NCI-H2107 (cell line): ENCODE measurements around the gene SYNDIG1.

Experiments
- DNase-seq: peaks from one replicate; lab custom pipeline; 2025; lab: John Stamatoyannopoulos, UW

SYNDIG1 gene

GRCh38 chr20:24658920-24659660, 189.7 kb downstream of the SYNDIG1 start:
- DNase-seq: no peak

- no peak for DNase-seq
Observed at GRCh38 chr20:24659835-24660234, 190.4 kb downstream of the SYNDIG1 start.

GRCh38 chr20:24660651-24661050, 191.2 kb downstream of the SYNDIG1 start:
- DNase-seq: no peak

GRCh38 chr20:24661255-24661654, 191.8 kb downstream of the SYNDIG1 start:
- no peak for DNase-seq

- no peak for DNase-seq
Observed at GRCh38 chr20:24662322-24662721, 192.9 kb downstream of the SYNDIG1 start.

DNA sequence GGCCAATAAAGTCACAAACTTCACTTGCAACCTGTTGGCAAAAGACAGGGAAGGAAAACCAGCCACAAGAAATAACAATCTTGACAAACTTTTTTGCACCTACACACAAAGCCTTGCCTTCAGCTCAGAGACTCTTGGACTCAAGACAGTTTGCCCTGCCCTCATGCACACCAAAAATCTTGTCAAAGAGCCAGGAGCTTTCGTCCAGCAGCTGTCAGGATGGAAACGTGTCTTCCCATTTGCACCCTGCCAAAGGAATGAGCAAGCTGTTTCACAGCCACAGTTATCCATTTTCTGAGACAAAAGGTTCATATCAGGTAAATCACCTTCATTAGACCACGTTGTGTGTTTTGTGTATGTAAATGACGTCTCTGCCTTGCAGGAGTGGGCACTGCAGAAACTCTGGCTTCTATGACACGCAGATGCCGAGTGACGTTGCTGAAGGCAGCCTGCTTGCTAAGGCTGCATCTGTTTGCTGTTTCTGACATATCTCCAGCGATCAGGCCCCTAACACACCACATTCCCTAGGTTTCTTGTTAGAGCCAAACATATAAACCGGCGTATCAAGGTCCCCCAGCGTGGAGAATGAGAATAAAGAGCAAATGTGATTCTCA, 193.4 kb downstream of the SYNDIG1 start:
- no peak for DNase-seq

DNA sequence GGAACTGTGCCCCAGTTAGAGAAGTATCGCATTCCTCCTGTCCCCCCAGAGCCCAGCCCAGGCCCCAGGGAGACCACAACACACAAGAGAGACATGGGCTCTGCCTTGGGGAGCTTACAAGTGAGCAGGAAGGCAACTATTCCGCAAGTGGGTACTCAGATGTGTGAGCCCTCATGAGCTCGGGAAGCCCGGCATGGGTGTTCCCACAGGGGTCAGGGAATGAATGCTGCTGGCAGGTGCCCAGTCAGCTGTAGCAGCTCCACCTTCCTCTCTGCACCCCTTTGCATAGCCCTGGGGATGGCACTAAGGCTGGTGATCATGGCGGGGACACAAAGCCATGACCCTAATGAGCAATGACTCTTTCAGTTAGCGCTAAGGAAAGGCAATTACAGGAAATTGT, 194.1 kb downstream of the SYNDIG1 start:
- DNase-seq: no peak

- DNase-seq: no peak
Observed at GRCh38 chr20:24664266-24664986, 195.0 kb downstream of the SYNDIG1 start.

GRCh38 chr20:24665196-24665595, 195.8 kb downstream of the SYNDIG1 start:
- DNase-seq: no peak

GRCh38 chr20:24665741-24666191, 196.3 kb downstream of the SYNDIG1 start:
- DNase-seq: no peak

- DNase-seq: no peak
Observed at GRCh38 chr20:24667689-24668383, 198.4 kb downstream of the SYNDIG1 start.

DNA sequence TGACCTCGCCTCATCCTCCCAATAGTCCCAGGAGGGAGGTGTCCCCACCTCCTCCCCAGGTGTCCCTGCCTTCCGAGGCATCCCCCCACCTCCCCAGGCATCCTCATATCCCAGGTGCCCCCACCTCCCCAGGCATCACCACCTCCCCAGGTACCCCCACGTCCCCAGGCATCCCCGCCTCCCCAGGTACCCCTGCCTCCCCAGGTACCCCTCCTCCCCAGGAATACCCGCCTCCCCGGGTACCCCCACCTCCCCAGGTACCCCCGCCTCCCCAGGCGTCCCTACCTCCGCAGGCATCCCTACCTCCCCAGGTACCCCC, 198.9 kb downstream of the SYNDIG1 start:
- DNase-seq: no peak

DNA sequence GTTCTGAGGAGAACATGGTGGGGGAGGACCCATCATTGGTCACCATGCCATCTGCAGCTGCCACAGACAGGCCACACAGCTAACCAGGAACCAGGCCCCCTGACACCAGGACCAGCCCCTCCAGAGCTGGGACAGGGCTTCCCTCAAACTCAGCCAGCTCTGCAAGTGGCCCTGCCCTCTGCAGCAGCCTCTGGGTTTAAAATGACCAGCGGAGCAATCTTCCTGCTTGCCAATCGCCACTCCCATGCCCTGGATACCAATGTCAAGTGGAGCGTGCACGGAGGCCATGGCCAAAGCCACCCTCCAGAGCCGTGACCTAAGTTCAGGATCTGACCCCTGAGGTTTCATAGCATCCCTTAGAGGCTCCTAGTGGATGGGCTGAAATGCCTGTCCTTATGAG, 199.4 kb downstream of the SYNDIG1 start:
- DNase-seq: no peak

GRCh38 chr20:24669701-24670100, 200.3 kb downstream of the SYNDIG1 start:
- no peak for DNase-seq

DNA sequence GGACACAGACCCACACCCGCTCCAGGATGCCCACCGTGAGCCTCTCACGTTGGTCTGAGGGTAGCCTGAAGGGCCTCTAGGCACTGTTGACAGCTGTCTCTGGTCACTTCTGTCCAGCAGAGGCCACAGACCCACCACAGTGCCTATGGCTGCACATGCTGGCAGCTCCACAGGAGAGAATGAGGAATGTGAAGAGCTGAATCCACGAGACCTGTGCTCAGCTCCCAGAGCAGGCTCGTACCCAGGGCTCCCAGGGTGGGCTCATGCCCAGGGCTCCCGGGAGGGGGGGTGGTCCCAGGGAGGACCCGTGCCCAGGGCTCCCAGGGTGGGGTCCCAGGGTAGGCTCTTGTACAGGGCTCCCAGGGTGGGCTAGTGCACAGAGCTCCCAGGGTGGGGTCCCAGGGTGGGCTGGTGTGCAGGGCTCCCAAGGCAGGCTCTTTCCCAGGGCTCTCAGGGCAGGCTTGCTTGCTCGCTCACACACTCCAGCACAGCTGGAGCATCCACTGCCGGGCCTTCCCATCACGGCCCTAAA, 201.0 kb downstream of the SYNDIG1 start:
- no peak for DNase-seq

GRCh38 chr20:24670981-24671380, 201.6 kb downstream of the SYNDIG1 start:
- DNase-seq: no peak

GRCh38 chr20:24672181-24672880, 202.9 kb downstream of the SYNDIG1 start:
- DNase-seq: no peak

DNA sequence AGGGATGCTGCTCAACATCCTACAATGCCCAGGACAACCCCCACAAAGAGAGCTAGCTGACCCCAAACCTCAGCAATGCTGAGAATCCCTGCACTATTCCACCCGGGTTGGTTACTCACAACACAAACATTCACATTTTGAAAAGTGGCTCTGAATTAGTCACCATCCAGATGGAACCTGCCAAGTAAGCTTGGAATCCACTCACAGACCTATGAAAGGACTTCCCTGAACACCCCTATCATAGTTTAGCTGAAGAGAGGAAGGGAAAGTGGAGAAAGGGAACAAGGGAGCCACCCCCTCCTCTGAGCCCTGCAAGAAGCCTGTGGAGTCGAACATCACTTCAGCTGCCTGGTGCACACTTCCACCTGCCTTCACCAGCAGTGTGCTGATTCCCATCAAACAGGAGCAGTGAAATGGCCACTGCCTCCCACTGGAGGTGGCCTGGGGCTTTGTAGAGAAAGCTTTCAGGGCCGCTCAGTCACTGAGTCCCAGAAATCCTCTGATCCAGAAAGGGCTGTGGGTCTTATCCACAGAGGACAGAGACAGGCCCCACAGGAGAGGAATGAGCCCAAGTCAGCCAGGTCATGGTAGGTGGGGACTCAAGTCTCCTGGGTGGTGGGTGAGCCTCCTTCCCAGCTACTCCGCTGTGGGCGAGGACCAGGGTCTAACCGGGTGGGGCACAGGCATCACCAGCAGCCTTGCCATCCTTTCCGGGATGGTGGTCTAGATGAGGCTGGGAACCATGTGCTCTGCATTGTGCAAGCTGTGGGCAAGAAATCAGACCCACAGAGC, 203.7 kb downstream of the SYNDIG1 start:
- no peak for DNase-seq

- DNase-seq: no peak
Observed at GRCh38 chr20:24673678-24674570, 204.5 kb downstream of the SYNDIG1 start.
